ENCODE data around the gene EIF1B. TPM values are rescaled to one million over a fixed set of nuclear protein-coding genes. Genes with fewer than 3 reads are reported as not detected.

Gene EIF1B
- total RNA-seq, 1 experiment from 2014 or later = 10.0 TPM

GRCh38 chr3:40287248-40287647 is 22.3 kb upstream of the EIF1B start:
- no peak overlapping the region for H3K9ac ChIP-seq (ENCODE audit: low read length)
- no TSS peak for BruUV-seq (replicated peaks)
- H3K36me3 ChIP-seq (ENCODE audit: low read depth, low read length) = no peaks in the 10 kb centered on the region
- TF ChIP-seq CTCF (conservative IDR thresholded peaks at IDR 0.05; ENCODE audit: low read depth, low read length) = no peak
- TF ChIP-seq EZH2 (IDR thresholded peaks at IDR 0.05; ENCODE audit: low read length, unreplicated experiment) = no peak
- TF ChIP-seq EZH2phosphoT487 (IDR thresholded peaks at IDR 0.05; ENCODE audit: borderline replicate concordance, low read length) = no peak
- H3K9me3 ChIP-seq (ENCODE audit: low read length) = no peaks in the 10 kb centered on the region; the same call in 1 of the 2 replicates
- ATAC-seq (no peak), DNase-seq (no peak)
- POLR2A ChIA-PET (ENCODE audit: unreplicated experiment) = no interaction called here
- H3K9me2 ChIP-seq (replicated peaks; ENCODE audit: low read length) = no peaks in the 10 kb centered on the region
- no peaks in the 10 kb centered on the region for H3K4me1 ChIP-seq (ENCODE audit: insufficient read depth, low read length)
- no peak overlapping the region for H3K4me2 ChIP-seq (ENCODE audit: low read length)
- intact Hi-C loops (cut with micrococcal nuclease) = no loop called here
- CTCF ChIA-PET = no interaction called here
- H3K27me3 ChIP-seq (ENCODE audit: low read length) = peaks cover 7% of the 10 kb centered on the region; the same call in 1 of the 2 replicates
- no peaks in the 10 kb centered on the region for H3F3A ChIP-seq (ENCODE audit: low read length, unreplicated experiment)
- H2AFZ ChIP-seq (ENCODE audit: low read length) = no peak overlapping the region
- no peak overlapping the region for H3K4me3 ChIP-seq (ENCODE audit: low read length)
- H3K27ac ChIP-seq (ENCODE audit: low read length) = no peak overlapping the region
- H4K20me1 ChIP-seq (ENCODE audit: low read length) = no peaks in the 10 kb centered on the region
- H3K79me2 ChIP-seq (ENCODE audit: low read length) = no peaks in the 10 kb centered on the region

GRCh38 chr3:40290396-40290795 is 19.1 kb upstream of the EIF1B start:
- H3K27ac ChIP-seq (ENCODE audit: low read length) = no peak overlapping the region
- H4K20me1 ChIP-seq (ENCODE audit: low read length) = no peaks in the 10 kb centered on the region
- no peaks in the 10 kb centered on the region for H3F3A ChIP-seq (ENCODE audit: low read length, unreplicated experiment)
- no peak overlapping the region for H3K4me3 ChIP-seq (ENCODE audit: low read length)
- BruUV-seq (replicated peaks) = no TSS peak
- H3K36me3 ChIP-seq (ENCODE audit: low read depth, low read length) = no peaks in the 10 kb centered on the region
- ATAC-seq = no peak; the same call in 1 of the 2 replicates
- ChIA-PET POLR2A (ENCODE audit: unreplicated experiment) (no interaction called here), CTCF (no interaction called here)
- intact Hi-C loops (cut with micrococcal nuclease) = no loop called here
- no peaks in the 10 kb centered on the region for H3K9me2 ChIP-seq (replicated peaks; ENCODE audit: low read length)
- no peaks in the 10 kb centered on the region for H3K4me1 ChIP-seq (ENCODE audit: insufficient read depth, low read length)
- DNase-seq = no peak
- H3K79me2 ChIP-seq (ENCODE audit: low read length) = no peaks in the 10 kb centered on the region
- H3K4me2 ChIP-seq (ENCODE audit: low read length) = no peak overlapping the region
- TF ChIP-seq EZH2phosphoT487 (IDR thresholded peaks at IDR 0.05; ENCODE audit: borderline replicate concordance, low read length) = no peak
- no peak for TF ChIP-seq CTCF (conservative IDR thresholded peaks at IDR 0.05; ENCODE audit: low read depth, low read length)
- no peak for TF ChIP-seq EZH2 (IDR thresholded peaks at IDR 0.05; ENCODE audit: low read length, unreplicated experiment)
- H2AFZ ChIP-seq (ENCODE audit: low read length) = no peak overlapping the region
- H3K9ac ChIP-seq (ENCODE audit: low read length) = no peak overlapping the region
- no peaks in the 10 kb centered on the region; the same call in 1 of the 2 replicates for H3K9me3 ChIP-seq (ENCODE audit: low read length)
- H3K27me3 ChIP-seq (ENCODE audit: low read length) = 0 out of 2 replicates have a peak, but pooled peaks cover under 1% of the 10 kb centered on the region

- ChIA-PET CTCF (no interaction called here), POLR2A (ENCODE audit: unreplicated experiment) (no interaction called here)
- Histone ChIP-seq H3K27ac (ENCODE audit: low read length) (no peak overlapping the region), H3K4me3 (ENCODE audit: low read length) (no peak overlapping the region), H3K27me3 (ENCODE audit: low read length) (no peaks in the 10 kb centered on the region), H3K9me2 (replicated peaks; ENCODE audit: low read length) (no peaks in the 10 kb centered on the region), H3F3A (ENCODE audit: low read length, unreplicated experiment) (no peaks in the 10 kb centered on the region), H4K20me1 (ENCODE audit: low read length) (no peaks in the 10 kb centered on the region), H3K9me3 (ENCODE audit: low read length) (no peaks in the 10 kb centered on the region), H3K9ac (ENCODE audit: low read length) (no peak overlapping the region), H3K4me1 (ENCODE audit: insufficient read depth, low read length) (no peaks in the 10 kb centered on the region), H3K36me3 (ENCODE audit: low read depth, low read length) (no peaks in the 10 kb centered on the region), H3K4me2 (ENCODE audit: low read length) (no peak overlapping the region), H2AFZ (ENCODE audit: low read length) (no peak overlapping the region), H3K79me2 (ENCODE audit: low read length) (no peaks in the 10 kb centered on the region)
- ATAC-seq (no peak), DNase-seq (no peak)
- TF ChIP-seq CTCF (conservative IDR thresholded peaks at IDR 0.05; ENCODE audit: low read depth, low read length) (no peak), EZH2 (IDR thresholded peaks at IDR 0.05; ENCODE audit: low read length, unreplicated experiment) (no peak), EZH2phosphoT487 (IDR thresholded peaks at IDR 0.05; ENCODE audit: borderline replicate concordance, low read length) (no peak)
- no TSS peak for BruUV-seq (replicated peaks)
- intact Hi-C loops (cut with micrococcal nuclease) = no loop called here
These were observed 18.0 kb upstream of the EIF1B start for GRCh38 chr3:40291471-40291870.

Data from PC-3 (cell line).